NCI-H2171 (cell line): Measurements from ENCODE around the gene ASL.
A peak's percentile ranks its signal among the peaks of the same experiment; 100 is the strongest.
"Not testable (repeated sequence)": the region's sequence is repeated elsewhere in the genome, so short reads cannot be mapped to it uniquely, and the experiment has no call there.

Source experiments
- DNase-seq: peaks from one replicate; lab custom pipeline; 2025; lab: John Stamatoyannopoulos, UW

ASL gene

GRCh38 chr7:66075590-66076461 lies at the start of gene ASL:
Gene ASL (plus strand): TSS chr7:66075819. CDS start chr7:66076082, 263 bp downstream.
- peak; percentile 85 for DNase-seq

GRCh38 chr7:66028342-66028741 lies 47.3 kb upstream of the ASL start:
- DNase-seq: not testable (repeated sequence)

DNA sequence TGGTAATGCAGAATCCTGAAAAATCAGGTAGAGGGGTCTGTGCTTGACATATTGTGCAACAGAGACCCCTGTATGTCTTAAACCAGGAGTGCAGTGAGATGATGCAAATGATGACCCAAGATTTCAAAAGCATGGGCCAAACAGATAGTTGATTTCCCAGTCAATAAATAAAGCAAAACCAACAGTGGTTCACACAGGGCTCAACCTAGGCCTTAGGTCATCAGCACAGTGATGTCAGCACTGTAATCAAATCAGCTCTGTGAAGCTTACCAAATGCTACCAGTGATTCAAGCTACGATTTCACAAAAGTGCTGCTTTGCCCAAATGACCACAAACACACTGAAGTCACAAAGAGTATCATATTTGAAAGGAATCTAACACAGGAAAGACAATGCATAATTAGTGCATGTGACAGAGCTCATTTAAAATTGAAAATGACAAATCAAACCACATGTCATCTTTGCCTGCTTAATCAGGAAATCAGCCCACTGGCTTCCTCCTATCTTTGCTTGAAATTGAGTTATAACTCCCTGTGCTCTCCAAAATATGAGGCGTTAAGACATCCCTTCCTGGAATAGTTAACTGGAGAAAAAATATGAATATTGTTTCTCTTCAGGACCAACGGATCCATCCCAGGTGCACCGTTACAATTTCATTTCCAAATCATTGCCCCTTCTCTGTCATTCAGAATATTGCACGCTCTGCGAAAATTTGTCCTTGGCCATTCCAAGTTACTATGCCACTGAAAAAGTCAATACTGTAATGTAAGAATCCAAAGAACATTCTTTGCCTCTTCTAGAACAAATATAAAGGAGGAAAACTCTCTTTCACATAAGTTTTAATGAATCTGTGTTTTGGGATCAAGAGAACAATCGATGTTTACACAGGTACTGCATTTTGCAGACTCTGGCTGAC lies 41.9 kb upstream of the ASL start:
- no peak for DNase-seq

- DNase-seq: not testable (repeated sequence)
Measured at GRCh38 chr7:66034436-66035010, 41.1 kb upstream of the ASL start.

- DNase-seq: no peak
Measured at GRCh38 chr7:66036382-66036781, 39.2 kb upstream of the ASL start.

GRCh38 chr7:66036788-66037187 lies 38.8 kb upstream of the ASL start:
- DNase-seq: no peak

- DNase-seq: no peak
Measured at GRCh38 chr7:66039094-66039670, 36.4 kb upstream of the ASL start.

DNA sequence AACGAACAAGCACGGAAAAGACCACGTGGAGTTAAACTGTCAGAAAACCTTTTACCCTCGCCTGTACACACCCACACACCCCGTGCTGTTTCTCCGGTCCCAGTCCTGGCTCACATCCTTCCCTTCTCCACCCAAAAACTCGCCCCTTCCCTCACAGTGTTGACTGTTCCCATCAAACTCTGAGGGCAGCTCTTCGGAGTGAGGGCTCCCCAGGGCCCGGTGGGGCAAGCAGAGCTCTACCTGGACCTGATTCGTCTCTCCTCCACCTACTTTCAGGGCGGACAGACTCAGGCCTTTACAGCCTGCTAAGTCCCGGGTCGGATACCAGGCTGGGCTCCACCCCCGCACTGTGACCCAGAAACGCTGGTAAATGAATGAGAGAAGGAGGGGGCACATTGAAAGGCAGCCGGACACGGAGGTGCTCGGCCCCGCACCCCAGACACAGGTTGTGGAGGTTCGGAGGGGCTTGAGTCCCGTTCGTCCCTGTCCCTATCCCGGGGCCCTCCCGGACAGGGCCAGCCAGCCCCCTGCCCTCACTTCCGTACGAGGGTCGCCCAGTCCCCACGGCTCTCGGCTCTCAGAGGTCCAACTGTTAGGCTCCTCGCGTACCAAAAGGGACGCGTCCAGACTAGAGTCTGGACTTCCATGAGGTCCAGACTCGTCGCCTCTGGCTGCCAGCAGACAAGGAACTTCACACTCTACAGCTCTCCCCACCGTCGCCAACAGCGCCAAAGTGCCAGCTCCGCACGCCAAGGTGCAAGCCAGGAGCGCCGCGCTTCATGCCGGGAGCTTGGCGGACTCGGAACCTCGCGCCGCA lies 31.7 kb upstream of the ASL start:
- no peak for DNase-seq

- not testable (repeated sequence) for DNase-seq
Measured at GRCh38 chr7:66044498-66044854, 31.1 kb upstream of the ASL start.

- DNase-seq: no peak
Measured at GRCh38 chr7:66047426-66047825, 28.2 kb upstream of the ASL start.

DNA sequence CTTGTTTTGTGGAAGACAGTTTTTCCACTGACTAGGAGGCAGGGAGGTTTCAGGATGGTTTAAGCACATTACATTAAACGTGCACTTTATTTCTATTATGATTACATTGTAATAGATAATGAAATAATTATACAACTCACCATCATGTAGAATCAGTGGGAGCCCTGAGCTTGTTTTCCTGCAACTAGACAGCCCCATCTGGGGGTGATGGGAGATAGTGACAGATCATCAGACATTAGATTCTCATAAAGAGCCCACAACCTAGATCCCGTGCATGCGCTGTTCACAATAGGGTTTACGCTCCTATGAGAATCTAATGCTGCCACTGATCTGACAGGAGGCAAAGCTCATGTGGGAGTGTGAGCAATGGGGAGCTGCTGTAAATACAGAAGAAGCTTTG lies 25.7 kb upstream of the ASL start:
- not testable (repeated sequence) for DNase-seq

GRCh38 chr7:66050337-66050957 lies 25.2 kb upstream of the ASL start:
- no peak for DNase-seq

DNA sequence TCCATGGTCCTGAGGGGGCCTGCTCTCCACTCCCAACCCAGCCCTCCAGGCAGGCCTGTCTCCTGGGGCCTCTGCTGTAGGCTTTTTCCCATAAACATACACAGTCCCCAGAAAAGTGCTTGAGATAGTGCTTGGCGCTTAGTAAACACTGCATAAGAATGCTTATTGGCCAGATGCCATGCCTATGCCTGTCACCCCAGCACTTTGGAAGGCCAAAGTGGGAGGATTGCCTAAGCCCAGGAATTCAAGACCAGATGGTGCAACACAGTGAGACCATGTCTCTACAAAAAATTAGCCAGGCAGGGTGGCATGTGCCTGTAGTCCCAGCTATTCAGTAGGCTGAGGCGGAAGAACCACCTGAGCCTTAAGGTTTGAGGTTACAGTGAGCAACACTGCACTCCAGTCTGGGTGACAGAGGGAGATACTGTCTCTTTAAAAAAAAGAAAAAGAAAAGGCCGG lies 24.6 kb upstream of the ASL start:
- DNase-seq: peak; percentile 86

DNA sequence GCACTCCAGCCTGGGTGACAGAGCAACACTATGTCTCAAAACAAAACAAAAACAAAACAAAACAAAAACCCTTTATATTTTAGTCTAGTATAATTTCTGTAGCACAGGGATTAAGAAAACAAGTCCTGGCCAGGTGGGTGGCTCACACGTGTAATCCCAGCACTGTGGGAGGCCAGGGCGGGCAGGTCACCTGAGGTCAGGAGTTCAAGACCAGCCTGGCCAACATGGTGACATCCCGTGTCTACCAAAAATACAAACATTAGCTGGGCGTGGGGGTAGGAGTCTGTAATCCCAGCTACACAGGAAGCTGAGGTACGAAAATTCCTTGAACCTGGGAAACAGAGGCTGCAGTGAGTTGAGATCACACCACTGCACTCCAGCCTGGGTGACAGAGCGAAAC lies 23.2 kb upstream of the ASL start:
- no peak for DNase-seq

DNA sequence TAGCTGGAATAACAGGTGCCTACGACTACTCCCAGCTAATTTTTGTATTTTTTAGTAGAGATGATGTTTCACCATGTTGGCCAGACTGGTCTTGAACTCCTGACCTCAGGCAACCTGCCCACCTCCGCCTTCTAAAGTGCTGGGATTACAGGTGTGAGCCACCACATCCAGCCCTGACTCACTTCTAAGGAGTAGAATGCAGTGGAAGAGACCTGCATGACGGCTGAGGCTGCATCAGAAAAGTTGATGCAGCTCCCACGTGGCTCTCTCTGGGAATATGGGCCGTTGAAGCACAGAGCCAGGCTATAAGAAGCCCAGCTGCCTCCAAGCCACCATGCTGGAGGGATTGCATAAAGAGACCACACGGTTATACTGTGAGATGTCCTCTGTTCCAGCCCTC lies 21.6 kb upstream of the ASL start:
- no peak for DNase-seq

DNA sequence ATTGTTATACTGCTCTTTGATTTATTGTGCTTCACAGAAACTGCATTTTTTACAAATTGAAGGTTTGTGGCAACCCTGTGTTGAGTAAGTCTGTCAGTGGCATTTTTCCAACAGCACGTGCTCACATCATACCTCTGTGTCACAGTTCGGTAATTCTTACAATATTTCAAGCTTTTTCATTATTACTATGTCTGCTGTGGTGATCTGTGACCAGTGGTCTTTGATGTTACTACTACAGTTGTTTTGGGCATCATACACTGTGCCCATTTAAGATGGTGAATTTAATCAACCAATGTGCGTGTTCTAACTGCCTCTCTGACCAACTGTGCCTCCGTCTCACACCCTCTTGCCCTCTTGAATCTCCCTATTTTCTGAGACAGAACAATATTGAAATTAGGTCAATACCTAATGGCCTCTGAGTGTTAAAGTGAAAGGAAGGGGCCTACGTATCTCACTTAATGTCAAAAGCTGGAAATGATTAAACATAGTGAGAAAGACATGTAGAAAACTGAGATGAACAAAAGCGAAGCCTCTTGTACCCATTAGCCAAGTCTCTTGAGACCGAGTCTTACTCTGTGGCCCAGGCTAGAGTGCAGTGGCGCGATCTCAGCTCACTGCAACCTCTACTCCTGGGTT lies 20.2 kb upstream of the ASL start:
- DNase-seq: no peak

DNA sequence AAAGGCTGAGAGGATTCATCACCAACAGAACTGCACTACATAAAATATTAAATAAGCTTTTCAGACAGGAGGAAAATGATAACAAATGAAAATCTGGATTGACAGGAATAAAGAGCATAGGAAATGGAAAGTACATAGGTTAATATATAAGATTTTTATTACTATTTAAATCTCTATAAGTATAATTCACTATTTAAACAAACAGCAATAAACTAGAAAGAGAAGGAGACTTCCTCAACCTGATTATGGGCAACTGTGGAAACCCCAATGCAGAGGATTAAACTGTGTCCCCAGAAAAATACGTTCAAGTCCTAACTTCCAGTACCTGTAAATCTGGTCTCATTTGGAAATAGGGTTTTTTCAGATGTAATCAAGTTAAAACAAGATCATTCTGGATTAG lies 14.8 kb upstream of the ASL start:
- DNase-seq: no peak

- DNase-seq: no peak
Measured at GRCh38 chr7:66069732-66070131, 5.9 kb upstream of the ASL start.

GRCh38 chr7:66070222-66070621 lies 5.4 kb upstream of the ASL start:
- no peak for DNase-seq

GRCh38 chr7:66072208-66072607 lies 3.4 kb upstream of the ASL start:
- not testable (repeated sequence) for DNase-seq
